Measurements from ENCODE around the gene CIB4. TPM values are rescaled to one million over a fixed set of nuclear protein-coding genes. Genes with fewer than 3 reads are reported as not detected.

The CIB4 gene
- total RNA-seq, 2 experiments from 2014 or later = not detected

- Mint-ChIP-seq H3K4me1 (peaks cover 4% of the 10 kb centered on the region), H3K27me3 (peaks cover 53% of the 10 kb centered on the region), H3K27ac (no peak overlapping the region), H3K36me3 (no peaks in the 10 kb centered on the region), H3K4me3 (no peak overlapping the region), H3K9me3 (ENCODE audit: low read depth) (no peaks in the 10 kb centered on the region)
- ATAC-seq = no peak
- CTCF ChIA-PET = interaction anchor here (1.0 to 2.6 kb wide), 4 partner anchors 9 to 249 kb away, joined by 4 to 14 read pairs (median 10); no protein-coding TSS in a partner anchor
- DNase-seq = no peak
Observed at GRCh38 chr2:26597197-26597596, 44.0 kb downstream of the CIB4 start.

GRCh38 chr2:26595146-26595545 is 46.0 kb downstream of the CIB4 start:
- H3K36me3 Mint-ChIP-seq = no peaks in the 10 kb centered on the region
- H3K9me3 Mint-ChIP-seq (ENCODE audit: low read depth) = no peaks in the 10 kb centered on the region
- no peak overlapping the region for H3K4me3 Mint-ChIP-seq
- H3K27ac Mint-ChIP-seq = no peak overlapping the region
- DNase-seq = no peak
- CTCF ChIA-PET = interaction anchor here (1.0 kb wide), 1 partner anchor 91 kb away, joined by 3 read pairs; no protein-coding TSS in a partner anchor
- H3K4me1 Mint-ChIP-seq = peaks cover 8% of the 10 kb centered on the region
- peaks cover 50% of the 10 kb centered on the region for H3K27me3 Mint-ChIP-seq
- ATAC-seq = no peak

GRCh38 chr2:26591619-26592505 is 49.3 kb downstream of the CIB4 start:
- Mint-ChIP-seq H3K27me3 (peaks cover 48% of the 10 kb centered on the region), H3K9me3 (ENCODE audit: low read depth) (no peaks in the 10 kb centered on the region), H3K4me1 (peaks cover 8% of the 10 kb centered on the region), H3K36me3 (no peaks in the 10 kb centered on the region), H3K4me3 (no peak overlapping the region), H3K27ac (no peak overlapping the region)
- DNase-seq (no peak), ATAC-seq (no peak)
- CTCF ChIA-PET = interaction anchor here (0.5 to 3.5 kb wide), 3 partner anchors 13 to 226 kb away, joined by 3 to 13 read pairs (median 11); no protein-coding TSS in a partner anchor

GRCh38 chr2:26590980-26591618 is 50.1 kb downstream of the CIB4 start:
- CTCF ChIA-PET = interaction anchor here (0.5 to 3.5 kb wide), 4 partner anchors 13 to 225 kb away, joined by 3 to 13 read pairs (median 11); no protein-coding TSS in a partner anchor
- H3K4me1 Mint-ChIP-seq = peaks cover 7% of the 10 kb centered on the region
- DNase-seq = no peak
- no peaks in the 10 kb centered on the region for H3K9me3 Mint-ChIP-seq (ENCODE audit: low read depth)
- H3K27me3 Mint-ChIP-seq = peaks cover 54% of the 10 kb centered on the region
- no peaks in the 10 kb centered on the region for H3K36me3 Mint-ChIP-seq
- no peak overlapping the region for H3K4me3 Mint-ChIP-seq
- ATAC-seq = no peak
- no peak overlapping the region for H3K27ac Mint-ChIP-seq

- H3K27me3 Mint-ChIP-seq = peaks cover 55% of the 10 kb centered on the region
- no peaks in the 10 kb centered on the region for H3K9me3 Mint-ChIP-seq (ENCODE audit: low read depth)
- CTCF ChIA-PET = interaction anchor here (2.0 to 2.5 kb wide), 2 partner anchors 12 to 155 kb away, joined by 11 read pairs; no protein-coding TSS in a partner anchor
- peaks cover 5% of the 10 kb centered on the region for H3K4me1 Mint-ChIP-seq
- H3K27ac Mint-ChIP-seq = no peak overlapping the region
- H3K36me3 Mint-ChIP-seq = no peaks in the 10 kb centered on the region
- no peak overlapping the region for H3K4me3 Mint-ChIP-seq
- DNase-seq = no peak
- no peak for ATAC-seq
Observed at GRCh38 chr2:26590508-26590907, 50.7 kb downstream of the CIB4 start.

GRCh38 chr2:26588576-26588975 is 52.6 kb downstream of the CIB4 start:
- Mint-ChIP-seq H3K27ac (no peak overlapping the region), H3K4me1 (peaks cover 5% of the 10 kb centered on the region), H3K9me3 (ENCODE audit: low read depth) (no peaks in the 10 kb centered on the region), H3K36me3 (no peaks in the 10 kb centered on the region), H3K4me3 (no peak overlapping the region), H3K27me3 (peaks cover 40% of the 10 kb centered on the region)
- CTCF ChIA-PET = interaction anchor here (3.3 kb wide), 1 partner anchor 11 kb away, joined by 17 read pairs; no protein-coding TSS in a partner anchor
- no peak for ATAC-seq
- no peak for DNase-seq

GRCh38 chr2:26587994-26588393 is 53.2 kb downstream of the CIB4 start:
- no peaks in the 10 kb centered on the region for H3K36me3 Mint-ChIP-seq
- CTCF ChIA-PET = interaction anchor here (3.3 kb wide), 1 partner anchor 10 kb away, joined by 17 read pairs; no protein-coding TSS in a partner anchor

GRCh38 chr2:26585966-26586365 is 55.2 kb downstream of the CIB4 start:
- peaks cover 25% of the 10 kb centered on the region for H3K27me3 Mint-ChIP-seq
- no peaks in the 10 kb centered on the region for H3K36me3 Mint-ChIP-seq
- DNase-seq = no peak
- H3K4me3 Mint-ChIP-seq = no peak overlapping the region
- H3K4me1 Mint-ChIP-seq = no peaks in the 10 kb centered on the region
- ATAC-seq = no peak
- H3K9me3 Mint-ChIP-seq (ENCODE audit: low read depth) = no peaks in the 10 kb centered on the region
- H3K27ac Mint-ChIP-seq = no peak overlapping the region
- CTCF ChIA-PET = interaction anchor here (3.3 kb wide), 1 partner anchor 8 kb away, joined by 17 read pairs; no protein-coding TSS in a partner anchor

More at GRCh38 chr2:26587994-26588393, 53.2 kb downstream of the CIB4 start:
- ATAC-seq (no peak), DNase-seq (no peak)
- H3K27ac Mint-ChIP-seq = no peak overlapping the region
- peaks cover 38% of the 10 kb centered on the region for H3K27me3 Mint-ChIP-seq
- H3K4me1 Mint-ChIP-seq = peaks cover 5% of the 10 kb centered on the region
- no peak overlapping the region for H3K4me3 Mint-ChIP-seq
- no peaks in the 10 kb centered on the region for H3K9me3 Mint-ChIP-seq (ENCODE audit: low read depth)

- ATAC-seq = no peak
- CTCF ChIA-PET = interaction anchor here (3.3 kb wide), 1 partner anchor 7 kb away, joined by 17 read pairs; no protein-coding TSS in a partner anchor
- Mint-ChIP-seq H3K9me3 (ENCODE audit: low read depth) (no peaks in the 10 kb centered on the region), H3K4me3 (no peak overlapping the region), H3K4me1 (no peaks in the 10 kb centered on the region), H3K27me3 (peaks cover 20% of the 10 kb centered on the region), H3K27ac (no peak overlapping the region), H3K36me3 (no peaks in the 10 kb centered on the region)
- no peak for DNase-seq
Observed at GRCh38 chr2:26585100-26585499, 56.1 kb downstream of the CIB4 start.

- Mint-ChIP-seq H3K36me3 (no peaks in the 10 kb centered on the region), H3K4me1 (no peaks in the 10 kb centered on the region), H3K4me3 (no peak overlapping the region), H3K9me3 (ENCODE audit: low read depth) (no peaks in the 10 kb centered on the region), H3K27me3 (peaks cover 20% of the 10 kb centered on the region), H3K27ac (no peak overlapping the region)
- DNase-seq (no peak), ATAC-seq (no peak)
- CTCF ChIA-PET = no interaction called here
Observed at GRCh38 chr2:26584656-26585055, 56.5 kb downstream of the CIB4 start.

GRCh38 chr2:26584191-26584590 is 57.0 kb downstream of the CIB4 start:
- CTCF ChIA-PET = interaction anchor here (0.6 kb wide), 1 partner anchor 325 kb away, joined by 3 read pairs; no protein-coding TSS in a partner anchor
- ATAC-seq (no peak), DNase-seq (no peak)
- no peaks in the 10 kb centered on the region for H3K9me3 Mint-ChIP-seq (ENCODE audit: low read depth)
- H3K4me3 Mint-ChIP-seq = no peak overlapping the region
- peaks cover 20% of the 10 kb centered on the region for H3K27me3 Mint-ChIP-seq
- H3K27ac Mint-ChIP-seq = no peak overlapping the region
- no peaks in the 10 kb centered on the region for H3K4me1 Mint-ChIP-seq
- H3K36me3 Mint-ChIP-seq = no peaks in the 10 kb centered on the region

- no peak for ATAC-seq
- CTCF ChIA-PET = interaction anchor here (0.6 kb wide), 1 partner anchor 324 kb away, joined by 3 read pairs; no protein-coding TSS in a partner anchor
- no peaks in the 10 kb centered on the region for H3K9me3 Mint-ChIP-seq (ENCODE audit: low read depth)
- peaks cover 20% of the 10 kb centered on the region for H3K27me3 Mint-ChIP-seq
- no peaks in the 10 kb centered on the region for H3K36me3 Mint-ChIP-seq
- H3K4me3 Mint-ChIP-seq = no peak overlapping the region
- no peak for DNase-seq
- no peak overlapping the region for H3K27ac Mint-ChIP-seq
- H3K4me1 Mint-ChIP-seq = no peaks in the 10 kb centered on the region
Observed at GRCh38 chr2:26583381-26583911, 57.7 kb downstream of the CIB4 start.

GRCh38 chr2:26582890-26583289 is 58.3 kb downstream of the CIB4 start:
- no peak for ATAC-seq
- no peaks in the 10 kb centered on the region for H3K36me3 Mint-ChIP-seq
- H3K4me3 Mint-ChIP-seq = no peak overlapping the region
- no peak for DNase-seq
- no peak overlapping the region for H3K27ac Mint-ChIP-seq
- peaks cover 20% of the 10 kb centered on the region for H3K27me3 Mint-ChIP-seq
- H3K9me3 Mint-ChIP-seq (ENCODE audit: low read depth) = no peaks in the 10 kb centered on the region
- no peaks in the 10 kb centered on the region for H3K4me1 Mint-ChIP-seq
- CTCF ChIA-PET = no interaction called here
